Adrenal gland (tissue), 5 donors: ENCODE results near the gene ANO10.

Experiments used
- CTCF ChIP-seq, 6 experiments: fragments of 450-650 bp in 4 of 6; fragments of 200-600 bp in 2 of 6; sonication (generic) in 1 of 6; IDR thresholded peaks; 1 replicate in 5 of 6; 2 replicates in 1 of 6; pipeline versions ENCODE4 v1.5.1 to v1.8.0; 2016 to 2021; ENCODE audit warnings: antibody characterized with exemption in 6 of 6, mild to moderate bottlenecking in 2 of 6, moderate library complexity in 1 of 6
- POLR2A ChIP-seq, 2 donors: fragments of 450-650 bp; IDR thresholded peaks; one replicate each; pipeline ENCODE4 v1.6.1; 2017; ENCODE audit warnings: antibody characterized with exemption in 2 of 2, mild to moderate bottlenecking in 2 of 2, moderate library complexity in 1 of 2
- donor health status: DM: no; HTN: no; CAD: no.

GRCh38 chr3:43399034-43399433 is 222.8 kb downstream of the ANO10 start:
- TF ChIP-seq CTCF (IDR thresholded peaks at IDR 0.05): no peak
- TF ChIP-seq POLR2A (IDR thresholded peaks at IDR 0.05): no peak
